DND-41 (cell line): ENCODE results near the gene UBL7.

Experiments
- ATAC-seq: fragments of 200-7000 bp; cut with Tn5 transposase; 3 replicates; pipeline ENCODE4 v1.9.1; 2021; ENCODE audit warnings: low read depth; ENCODE audit not compliant: insufficient read depth
- DNase-seq: peaks from one replicate; pipeline ENCODE4 v3.0.0-alpha.2; 2020
- H2AFZ ChIP-seq: 2 replicates; pipeline ENCODE4 v1.6.0; 2012; ENCODE audit warnings: low read depth, low read length
- H3K27ac ChIP-seq: 2 replicates; pipeline ENCODE4 v1.5.1; 2012; ENCODE audit warnings: low read length, inconsistent platforms
- H3K27me3 ChIP-seq: fragments of 200-600 bp; sonication (generic); 2 replicates; pipeline ENCODE4 v1.6.0; 2012; ENCODE audit warnings: low read length, mild to moderate bottlenecking, inconsistent platforms; ENCODE audit not compliant: insufficient read depth, poor library complexity
- H3K36me3 ChIP-seq: 2 replicates; pipeline ENCODE4 v1.5.1; 2012; ENCODE audit warnings: low read length, inconsistent platforms; ENCODE audit not compliant: insufficient read depth
- H3K4me1 ChIP-seq: 2 replicates; pipeline ENCODE4 v1.5.1; 2012; ENCODE audit warnings: mild to moderate bottlenecking, low read length; ENCODE audit not compliant: insufficient read depth
- H3K4me2 ChIP-seq: 2 replicates; pipeline ENCODE4 v1.6.0; 2012; ENCODE audit warnings: mild to moderate bottlenecking, moderate library complexity, low read length, inconsistent platforms; ENCODE audit not compliant: insufficient read depth
- H3K4me3 ChIP-seq, 2 experiments: fragments of 200-600 bp in 1 of 2; shearing (Covaris generic) in 1 of 2; 2 replicates each; pipeline ENCODE4 v1.5.1; 2012 to 2016; ENCODE audit warnings: inconsistent platforms in 2 of 2, low read length in 2 of 2, mild to moderate bottlenecking in 2 of 2, low read depth in 1 of 2, moderate library complexity in 1 of 2
- H3K79me2 ChIP-seq: 2 replicates; pipeline ENCODE4 v1.6.0; 2012; ENCODE audit warnings: low read length, inconsistent platforms; ENCODE audit not compliant: insufficient read depth
- H3K9ac ChIP-seq: 2 replicates; pipeline ENCODE4 v1.6.0; 2012; ENCODE audit warnings: low read depth, mild to moderate bottlenecking, inconsistent platforms, low read length, moderate library complexity
- H3K9me3 ChIP-seq: 2 replicates; pipeline ENCODE4 v1.5.1; 2012; ENCODE audit warnings: low read length, moderate library complexity, mild to moderate bottlenecking, inconsistent platforms; ENCODE audit not compliant: insufficient read depth, severe bottlenecking
- H4K20me1 ChIP-seq: 2 replicates; pipeline ENCODE4 v1.6.0; 2012; ENCODE audit warnings: low read length; ENCODE audit not compliant: insufficient read depth
- CTCF ChIP-seq: IDR thresholded peaks from 2 replicates; pipeline ENCODE4 v1.5.1; 2012; ENCODE audit warnings: borderline replicate concordance, low read length, moderate library complexity, mild to moderate bottlenecking; ENCODE audit not compliant: poor library complexity, severe bottlenecking; ENCODE audit errors: extremely low read depth
- EZH2 ChIP-seq: IDR thresholded peaks from 3 replicates; pipeline ENCODE4 v1.6.1; 2012; ENCODE audit warnings: borderline replicate concordance, low read depth, mild to moderate bottlenecking, moderate library complexity, low read length, inconsistent platforms; ENCODE audit not compliant: severe bottlenecking

The UBL7 gene

GRCh38 chr15:74454764-74455500 is 6.0 kb downstream of the UBL7 start:
- Histone ChIP-seq H3K4me2 (no peak overlapping the region), H3K27me3 (no peaks in the 10 kb centered on the region), H3K36me3 (peaks cover 57% of the 10 kb centered on the region), H3K4me1 (peaks cover 12% of the 10 kb centered on the region), H3K79me2 (peaks cover 7% of the 10 kb centered on the region), H3K4me3 (no peak overlapping the region), H3K9me3 (no peaks in the 10 kb centered on the region), H4K20me1 (no peaks in the 10 kb centered on the region), H2AFZ (no peak overlapping the region), H3K27ac (no peak overlapping the region), H3K9ac (no peak overlapping the region)
- no peak for ATAC-seq
- TF ChIP-seq CTCF, result no peak
- no peak for TF ChIP-seq EZH2
- no peak for DNase-seq

DNA sequence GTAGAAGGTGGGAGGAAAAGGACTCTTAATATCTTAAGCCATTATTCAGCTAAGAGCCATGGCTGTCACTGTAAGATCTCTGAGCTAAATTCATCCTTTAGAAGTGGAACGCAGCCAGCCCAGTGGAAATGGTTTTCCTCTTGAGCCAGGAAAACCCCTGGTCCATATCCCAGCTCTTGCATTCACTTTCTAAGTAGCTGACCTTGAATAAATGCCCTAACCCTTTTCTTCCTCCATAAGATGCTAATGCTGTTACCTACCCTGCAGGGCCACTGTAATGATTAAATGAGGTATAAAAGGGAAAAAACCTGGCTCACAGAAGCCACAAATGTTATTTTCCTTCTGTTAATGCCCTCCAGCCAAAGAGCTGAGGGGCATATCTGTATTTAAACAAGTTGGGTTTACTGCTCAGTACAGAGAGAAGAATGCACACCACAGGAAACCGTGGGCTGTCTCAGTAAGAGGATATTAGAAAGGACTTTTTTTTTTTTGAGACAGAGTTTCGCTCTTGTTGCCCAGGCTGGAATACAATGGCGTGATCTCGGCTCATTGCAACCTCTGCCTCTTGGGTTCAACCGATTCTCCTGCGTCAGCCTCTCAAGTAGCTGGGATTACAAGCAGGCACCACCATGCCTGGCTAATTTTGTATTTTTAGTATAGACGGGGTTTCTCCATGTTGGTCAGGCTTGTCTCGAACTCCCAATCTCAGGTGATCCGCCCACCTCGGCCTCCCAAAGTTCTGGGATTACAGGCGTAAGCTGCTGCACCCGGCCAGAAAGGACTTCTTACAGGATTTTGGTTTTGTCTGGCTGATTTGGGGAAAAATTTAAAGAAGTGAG is 6.8 kb downstream of the UBL7 start:
- peaks cover 64% of the 10 kb centered on the region for H3K36me3 ChIP-seq

DNA sequence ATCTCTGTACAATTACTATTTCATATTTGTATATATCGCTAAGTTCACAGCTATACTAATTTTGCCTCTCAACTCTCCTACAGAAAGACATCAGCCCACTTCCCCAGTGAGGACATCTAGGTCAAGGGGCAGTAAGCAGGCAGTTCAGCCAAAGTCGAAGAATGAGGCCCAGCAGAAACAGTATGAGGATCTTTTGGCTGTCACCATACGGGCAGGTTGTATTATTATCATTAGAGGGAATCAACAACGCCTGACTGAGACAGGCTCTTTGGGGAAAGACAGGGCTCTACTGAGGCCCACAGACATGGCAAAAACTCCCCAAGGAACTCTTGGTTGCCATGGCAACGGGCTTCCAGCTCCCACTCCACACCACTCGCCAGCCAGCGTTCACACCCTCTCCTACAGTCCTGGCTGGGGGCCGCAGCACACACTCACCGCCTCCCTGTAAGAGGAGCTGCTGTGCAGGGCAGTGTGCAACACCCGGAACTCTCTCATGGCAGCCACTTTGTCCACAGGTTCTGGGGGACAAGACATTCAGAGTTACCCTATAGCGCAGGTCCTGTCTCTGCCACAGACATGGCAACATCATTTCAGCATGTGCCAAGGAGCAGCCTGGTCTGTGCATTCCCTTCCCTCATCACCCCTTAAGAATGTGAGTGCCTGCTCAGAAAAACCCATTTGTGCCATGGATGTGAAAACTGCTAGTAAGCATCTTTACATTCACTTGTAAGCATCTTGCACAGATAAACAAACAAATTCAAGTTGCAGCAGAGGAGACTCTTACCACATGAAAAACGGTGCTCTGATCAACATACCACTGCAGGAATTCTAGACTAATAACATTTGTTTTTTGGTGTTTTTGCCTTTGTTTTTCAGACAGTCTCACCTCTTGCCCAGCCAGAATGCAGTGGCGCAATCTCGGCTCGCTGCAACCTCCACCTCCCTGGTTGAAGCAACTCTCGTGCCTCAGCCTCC is 8.8 kb downstream of the UBL7 start:
- Histone ChIP-seq H3K4me3 (no peak overlapping the region), H2AFZ (no peak overlapping the region), H3K4me2 (no peak overlapping the region), H3K36me3 (peaks cover 76% of the 10 kb centered on the region), H3K9me3 (no peaks in the 10 kb centered on the region), H3K4me1 (peaks cover 6% of the 10 kb centered on the region), H4K20me1 (no peaks in the 10 kb centered on the region), H3K79me2 (no peaks in the 10 kb centered on the region), H3K27me3 (no peaks in the 10 kb centered on the region), H3K9ac (no peak overlapping the region), H3K27ac (no peak overlapping the region)
- DNase-seq (no peak), ATAC-seq (no peak)
- no peak for TF ChIP-seq EZH2
- TF ChIP-seq CTCF, result no peak

More for the DNA sequence above, 6.8 kb downstream of the UBL7 start:
- no peak for DNase-seq
- no peaks in the 10 kb centered on the region for H3K27me3 ChIP-seq
- peaks cover 6% of the 10 kb centered on the region for H3K4me1 ChIP-seq
- no peak for TF ChIP-seq CTCF
- TF ChIP-seq EZH2, result no peak
- no peaks in the 10 kb centered on the region for H4K20me1 ChIP-seq
- H3K4me2 ChIP-seq, result no peak overlapping the region
- no peaks in the 10 kb centered on the region for H3K9me3 ChIP-seq
- ATAC-seq, result peak; percentile 59; the same call in 1 of the 3 replicates
- H3K9ac ChIP-seq, result no peak overlapping the region
- H3K4me3 ChIP-seq, result no peak overlapping the region
- H3K27ac ChIP-seq, result no peak overlapping the region
- H3K79me2 ChIP-seq, result 0 out of 2 replicates have a peak, but pooled peaks cover 2% of the 10 kb centered on the region
- H2AFZ ChIP-seq, result no peak overlapping the region
